ENCODE data around the gene OR4C45. TPM values are rescaled to one million over a fixed set of nuclear protein-coding genes. Genes with fewer than 3 reads are reported as not detected.
"Not testable (repeated sequence)": the region's sequence is repeated elsewhere in the genome, so short reads cannot be mapped to it uniquely, and the experiment has no call there.

OR4C45 gene
- total RNA-seq, 2 donors from 2014 or later = not detected

GRCh38 chr11:50078001-50078400 lies 45.3 kb downstream of the OR4C45 start:
- WGBS, 2 donors = 55 to 67% methylated on average over 1 of the region's 1 CpG
- H3K27me3 ChIP-seq = no peaks in the 10 kb centered on the region
- peaks cover 0 to 28% (median 0%) of the 10 kb centered on the region in 3 donors for H3K9me3 ChIP-seq
- TF ChIP-seq CTCF (IDR thresholded peaks at IDR 0.05) (no peak), POLR2A (IDR thresholded peaks at IDR 0.05) (no peak)
- no peaks in the 10 kb centered on the region for H3K4me1 ChIP-seq
- no peaks in the 10 kb centered on the region for H3K36me3 ChIP-seq (replicated peaks in 1 of 2; ENCODE audit: insufficient read depth in 1 of 2, low read depth in 2 of 2)
- DNase-seq = no peak
- intact Hi-C loops (cut with DNase I) = no loop called here
- H3K4me3 ChIP-seq = no peak overlapping the region
- ATAC-seq = no peak
- H3K27ac ChIP-seq = no peak overlapping the region

GRCh38 chr11:50078946-50079345 lies 46.3 kb downstream of the OR4C45 start:
- H3K4me1 ChIP-seq; H3K27ac ChIP-seq; ATAC-seq; H3K36me3 ChIP-seq (replicated peaks in 1 of 2; ENCODE audit: insufficient read depth in 1 of 2, low read depth in 2 of 2); H3K4me3 ChIP-seq; H3K27me3 ChIP-seq; DNase-seq; intact Hi-C loops (cut with DNase I): not testable (repeated sequence)
- peaks cover 0 to 21% (median 0%) of the 10 kb centered on the region in 3 donors for H3K9me3 ChIP-seq

- intact Hi-C loops (cut with DNase I) = no loop called here
- H3K27ac ChIP-seq = no peak overlapping the region
- no peaks in the 10 kb centered on the region for H3K27me3 ChIP-seq
- no peak for DNase-seq
- H3K4me3 ChIP-seq = no peak overlapping the region
- no peak for ATAC-seq
- H3K9me3 ChIP-seq = peaks cover 0 to 8% (median 0%) of the 10 kb centered on the region in 3 donors
- TF ChIP-seq CTCF (IDR thresholded peaks at IDR 0.05) (no peak), POLR2A (IDR thresholded peaks at IDR 0.05) (no peak)
- H3K36me3 ChIP-seq (replicated peaks in 1 of 2; ENCODE audit: insufficient read depth in 1 of 2, low read depth in 2 of 2) = no peaks in the 10 kb centered on the region
- no peaks in the 10 kb centered on the region for H3K4me1 ChIP-seq
These were observed 47.6 kb downstream of the OR4C45 start for GRCh38 chr11:50080256-50080655.

Other genes with a start within 250 kb of the OR4C45 start
- not detected for gene OR4C13, start 80.5 kb upstream of the OR4C45 start, total RNA-seq
- not detected for gene OR4C12, start 50.3 kb upstream of the OR4C45 start, total RNA-seq